ENCODE data around the gene RPS6KA5.
"Not testable (repeated sequence)": the region's sequence is repeated elsewhere in the genome, so short reads cannot be mapped to it uniquely, and the experiment has no call there.

The RPS6KA5 gene

GRCh38 chr14:90856115-90856514, 204.3 kb downstream of the RPS6KA5 start:
- DNase-seq = not testable (repeated sequence)

GRCh38 chr14:90853116-90853515, 207.3 kb downstream of the RPS6KA5 start:
- no peak for DNase-seq

- DNase-seq = no peak
Measured at GRCh38 chr14:90851327-90852036, 209.0 kb downstream of the RPS6KA5 start.

GRCh38 chr14:90850487-90850886, 210.0 kb downstream of the RPS6KA5 start:
- no peak for DNase-seq

GRCh38 chr14:90849787-90850444, 210.5 kb downstream of the RPS6KA5 start:
- no peak for DNase-seq

GRCh38 chr14:90848944-90849731, 211.3 kb downstream of the RPS6KA5 start:
- no peak for DNase-seq

GRCh38 chr14:90846511-90846910, 213.9 kb downstream of the RPS6KA5 start:
- no peak for DNase-seq

GRCh38 chr14:90844321-90844720, 216.1 kb downstream of the RPS6KA5 start:
- DNase-seq = no peak

GRCh38 chr14:90842726-90843125, 217.7 kb downstream of the RPS6KA5 start:
- DNase-seq = no peak

- not testable (repeated sequence) for DNase-seq
Measured at GRCh38 chr14:90840667-90841066, 219.8 kb downstream of the RPS6KA5 start.

- DNase-seq = no peak
Measured at GRCh38 chr14:90839889-90840266, 220.6 kb downstream of the RPS6KA5 start.

GRCh38 chr14:90839024-90839888, 221.2 kb downstream of the RPS6KA5 start:
- DNase-seq = no peak

- not testable (repeated sequence) for DNase-seq
Measured at GRCh38 chr14:90838531-90838930, 221.9 kb downstream of the RPS6KA5 start.

GRCh38 chr14:90837355-90837754, 223.1 kb downstream of the RPS6KA5 start:
- DNase-seq = no peak

GRCh38 chr14:90836692-90837063, 223.8 kb downstream of the RPS6KA5 start:
- no peak for DNase-seq

GRCh38 chr14:90831821-90832220, 228.6 kb downstream of the RPS6KA5 start:
- no peak for DNase-seq

GRCh38 chr14:90830931-90831701, 229.3 kb downstream of the RPS6KA5 start:
- no peak for DNase-seq

GRCh38 chr14:90829677-90830076, 230.8 kb downstream of the RPS6KA5 start:
- no peak for DNase-seq

- DNase-seq = no peak
Measured at GRCh38 chr14:90828642-90829487, 231.6 kb downstream of the RPS6KA5 start.

GRCh38 chr14:90827919-90828610, 232.4 kb downstream of the RPS6KA5 start:
- peak; percentile 85 to 86 for DNase-seq

Data from activated CD4-positive, alpha-beta T cell treated with anti-CD3 and anti-CD28 coated beads, Interleukin-2, amount 50 U/mL, for 4 hours (primary cell).